ENCODE data around the gene KLC3.
"Not testable (repeated sequence)": the region's sequence is repeated elsewhere in the genome, so short reads cannot be mapped to it uniquely, and the experiment has no call there.

KLC3 gene

GRCh38 chr19:45315304-45315703 lies 25.2 kb upstream of the KLC3 start:
- no peak for DNase-seq

DNA sequence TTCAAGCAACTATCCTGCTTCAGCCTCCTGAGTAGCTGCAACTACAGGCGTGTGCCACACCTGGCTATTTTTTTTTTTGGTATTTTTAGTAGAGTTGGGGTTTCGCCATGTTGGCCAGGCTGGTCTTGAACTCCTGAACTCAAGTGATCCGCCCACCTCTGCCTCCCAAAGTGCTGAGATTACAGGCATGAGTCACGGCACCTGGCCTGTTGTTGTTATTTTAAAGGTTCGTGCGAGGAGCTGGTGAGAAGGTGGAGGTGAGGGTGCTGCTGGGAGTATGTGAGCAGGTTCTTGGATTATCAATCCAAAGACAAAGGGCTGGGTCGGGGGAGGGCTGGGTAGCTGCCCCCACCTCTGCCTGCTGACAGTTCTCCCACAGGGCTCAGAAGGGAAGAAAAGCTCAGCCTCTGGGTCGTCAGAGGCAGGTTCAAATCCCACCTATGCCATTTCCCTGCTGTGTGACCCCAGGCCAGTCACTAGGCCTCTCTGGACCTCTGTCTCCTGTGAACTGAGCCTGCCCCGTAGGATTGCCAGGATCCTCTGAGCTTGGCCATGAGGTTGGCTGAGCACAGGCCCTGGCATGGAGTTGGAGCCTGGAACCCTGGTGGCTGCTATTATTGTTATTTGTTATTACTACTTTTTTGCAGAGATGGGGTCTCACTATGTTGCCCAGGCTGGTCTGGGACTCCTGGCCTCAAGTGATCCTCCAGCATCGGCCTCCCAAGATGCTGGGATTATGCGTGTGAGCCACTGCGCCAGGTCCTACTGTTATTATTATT lies 19.4 kb upstream of the KLC3 start:
- DNase-seq, result no peak

DNA sequence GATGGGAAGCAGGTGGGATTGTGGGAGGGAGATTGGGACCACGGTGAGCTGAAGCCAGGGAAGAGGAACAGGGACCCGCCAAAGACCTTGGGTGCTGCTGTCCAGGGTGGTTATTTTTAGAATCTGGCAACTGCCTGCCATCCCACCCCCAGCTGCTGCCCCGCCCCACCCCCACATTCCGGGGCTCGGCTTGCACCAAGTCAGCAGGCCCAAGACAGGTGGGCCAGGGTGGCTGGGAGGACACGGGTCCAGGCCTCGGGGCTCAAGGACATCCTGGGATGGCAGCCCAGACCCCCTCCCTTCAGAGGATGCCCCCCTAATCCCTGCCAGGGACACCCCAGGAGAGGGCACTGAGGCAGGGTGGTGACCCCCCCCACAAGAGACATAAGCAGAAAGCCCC lies 18.7 kb upstream of the KLC3 start:
- DNase-seq, result no peak

DNA sequence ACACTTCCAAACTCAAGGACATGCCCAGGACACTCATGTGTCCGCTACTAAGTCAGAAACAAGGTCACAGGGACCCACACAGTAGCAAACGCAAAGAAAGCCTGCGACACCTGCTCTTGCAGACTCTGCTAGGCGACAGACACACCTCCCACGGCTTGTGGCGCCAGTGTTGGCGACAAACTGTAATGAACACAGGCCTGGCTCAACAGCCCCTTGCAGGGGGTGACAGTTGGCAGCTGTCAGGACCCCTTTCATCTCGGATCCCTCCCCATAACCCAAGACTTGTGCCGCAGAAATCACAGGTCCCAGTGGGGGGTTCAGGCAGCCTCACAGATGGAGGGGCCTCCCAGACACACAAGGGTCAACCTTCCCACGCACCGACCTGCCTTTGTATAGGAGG lies 18.2 kb upstream of the KLC3 start:
- DNase-seq, result peak in 1 of 51 donors; percentile 32

- no peak for DNase-seq
Observed at GRCh38 chr19:45322744-45323281, 17.7 kb upstream of the KLC3 start, which contains the start of gene CKM. TSS of gene CKM (minus strand) at chr19:45322875. CDS start at chr19:45319713, 3,162 bp downstream.

- DNase-seq, result peak in 5 of 51 donors; percentile 4 to 15 (median 9)
Observed at GRCh38 chr19:45323671-45324081, 16.9 kb upstream of the KLC3 start.

- DNase-seq, result no peak
Observed at GRCh38 chr19:45324349-45324907, 16.1 kb upstream of the KLC3 start.

- no peak for DNase-seq
Observed at GRCh38 chr19:45327404-45328143, 13.0 kb upstream of the KLC3 start.

- DNase-seq, result no peak
Observed at GRCh38 chr19:45331411-45331810, 9.1 kb upstream of the KLC3 start.

- no peak for DNase-seq
Observed at GRCh38 chr19:45333609-45334303, 6.8 kb upstream of the KLC3 start.

GRCh38 chr19:45334881-45335280 lies 5.7 kb upstream of the KLC3 start:
- DNase-seq, result not testable (repeated sequence)

- no peak for DNase-seq
Observed at GRCh38 chr19:45336696-45337251, 3.8 kb upstream of the KLC3 start.

- no peak for DNase-seq
Observed at GRCh38 chr19:45339629-45340028, 921 bp upstream of the KLC3 start.

DNA sequence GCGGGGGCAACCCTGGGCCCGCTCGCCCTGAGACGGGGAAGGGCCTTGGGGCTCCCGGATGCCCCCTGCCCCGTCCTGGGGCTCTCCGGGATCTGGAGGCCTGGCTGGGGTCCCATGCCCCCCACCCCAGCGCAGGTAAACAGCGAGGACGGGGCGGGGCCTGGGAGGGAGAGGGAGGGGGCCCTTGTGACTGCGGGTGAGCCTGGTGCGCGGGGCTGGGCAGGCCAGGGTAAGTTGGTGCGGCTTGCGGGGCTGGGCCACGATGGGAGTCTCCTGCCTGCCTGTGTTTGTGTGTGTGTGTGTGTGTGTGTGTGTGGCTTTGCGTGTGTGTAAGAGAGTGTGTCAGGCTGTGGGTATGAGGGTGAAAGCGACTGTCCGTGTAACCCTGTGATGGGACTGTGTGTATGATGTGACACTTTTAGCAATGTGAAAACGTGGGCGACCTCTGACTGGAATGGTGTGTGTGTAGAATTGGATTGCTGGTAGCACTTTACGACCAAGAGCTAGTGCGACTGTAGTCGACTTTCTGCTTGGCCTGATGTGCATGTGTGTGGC lies 426 bp downstream of the KLC3 start:
- DNase-seq, result no peak

GRCh38 chr19:45342911-45343310 lies 2.4 kb downstream of the KLC3 start:
- no peak for DNase-seq

DNA sequence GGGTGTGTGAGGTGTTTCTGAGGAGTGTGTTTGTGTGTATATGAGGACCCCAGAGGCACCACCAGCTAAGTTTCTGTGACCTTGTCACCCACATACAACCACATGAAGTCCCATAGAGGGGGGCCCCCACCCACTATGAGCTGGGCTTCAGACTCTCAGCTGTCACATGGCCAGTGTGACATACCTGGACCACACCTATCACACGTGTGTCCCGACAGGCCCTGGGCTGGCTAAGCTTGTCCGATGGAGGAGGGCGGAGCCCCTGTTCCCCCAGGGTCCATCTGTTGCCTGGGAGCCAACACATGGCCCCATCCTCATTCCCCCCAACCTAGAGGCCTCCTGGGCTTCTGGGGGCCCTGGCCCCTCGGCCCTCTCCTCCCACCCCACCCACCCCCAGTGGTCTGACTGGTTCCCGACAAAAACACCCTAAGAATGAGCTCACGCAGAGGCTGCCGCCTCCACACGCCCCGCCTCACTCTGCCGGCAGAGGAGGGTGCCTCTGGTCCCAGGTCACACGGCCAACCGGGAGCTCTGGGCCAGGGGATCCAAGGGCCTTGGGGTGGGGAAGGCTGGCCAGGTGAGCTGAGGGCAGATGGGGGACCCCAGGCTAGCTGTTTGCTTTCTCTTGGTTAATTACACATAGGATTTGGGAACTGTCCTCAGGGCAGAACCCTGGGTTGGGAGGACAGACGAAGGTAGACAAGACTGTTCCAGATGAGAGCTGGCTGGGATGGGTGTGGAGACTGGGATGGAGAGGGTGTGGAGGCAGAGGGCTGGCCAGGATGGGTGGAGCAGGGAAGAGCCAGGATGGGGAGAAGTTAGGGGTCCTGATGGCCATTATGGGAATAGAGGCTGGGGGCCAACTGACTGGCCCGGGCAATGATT lies 4.3 kb downstream of the KLC3 start:
- no peak for DNase-seq

DNA sequence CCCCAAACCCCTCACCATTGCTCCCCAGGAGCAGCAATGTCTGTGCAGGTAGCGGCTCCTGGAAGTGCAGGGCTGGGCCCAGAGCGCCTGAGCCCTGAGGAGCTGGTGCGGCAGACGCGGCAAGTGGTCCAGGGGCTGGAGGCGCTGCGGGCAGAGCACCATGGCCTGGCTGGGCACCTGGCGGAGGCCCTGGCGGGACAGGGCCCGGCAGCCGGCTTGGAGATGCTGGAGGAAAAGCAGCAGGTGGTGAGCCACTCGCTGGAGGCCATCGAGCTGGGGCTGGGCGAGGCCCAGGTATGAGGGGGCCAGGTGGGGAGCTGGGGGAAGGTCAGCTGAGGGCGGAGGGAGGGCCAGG lies 4.9 kb downstream of the KLC3 start:
- no peak for DNase-seq

GRCh38 chr19:45346449-45346848 lies 5.9 kb downstream of the KLC3 start:
- DNase-seq, result no peak

GRCh38 chr19:45347570-45348366 lies 7.2 kb downstream of the KLC3 start:
- DNase-seq, result no peak

Measured in hypothalamus (tissue), 51 donors.